MM.1S (cell line): ENCODE data around the gene TTC28.

ENCODE experiments used
- DNase-seq: peaks from one replicate; pipeline ENCODE4 v3.0.0-alpha.2; 2015
- H2AFZ ChIP-seq: fragments of 300-600 bp; sonication (generic); 2 replicates; pipeline ENCODE4 v1.6.0; 2016; ENCODE audit warnings: antibody characterized with exemption, low read length
- H3F3A ChIP-seq: fragments of 300-600 bp; sonication (generic); 2 replicates; pipeline ENCODE4 v1.6.1; 2016; ENCODE audit warnings: mild to moderate bottlenecking, antibody characterized with exemption, low read length, moderate library complexity, mixed read lengths; ENCODE audit not compliant: insufficient read depth
- H3K27ac ChIP-seq: fragments of 300-600 bp; sonication (generic); 2 replicates; pipeline ENCODE4 v1.5.1; 2016; ENCODE audit warnings: mild to moderate bottlenecking, low read length
- H3K27me3 ChIP-seq: fragments of 300-600 bp; sonication (generic); replicated peaks from 2 replicates; pipeline ENCODE4 v1.6.0; 2016; ENCODE audit warnings: low read length; ENCODE audit not compliant: insufficient read depth
- H3K36me3 ChIP-seq: fragments of 300-600 bp; sonication (generic); replicated peaks from 2 replicates; pipeline ENCODE4 v1.6.1; 2016; ENCODE audit warnings: mild to moderate bottlenecking, low read length, mixed read lengths; ENCODE audit not compliant: insufficient read depth
- H3K4me1 ChIP-seq: fragments of 300-600 bp; sonication (generic); 2 replicates; pipeline ENCODE4 v1.6.1; 2016; ENCODE audit warnings: low read length, mixed read lengths
- H3K4me2 ChIP-seq: fragments of 300-600 bp; sonication (generic); 2 replicates; pipeline ENCODE4 v1.6.0; 2016; ENCODE audit warnings: low read depth, low read length
- H3K4me3 ChIP-seq: fragments of 300-600 bp; sonication (generic); 2 replicates; pipeline ENCODE4 v1.5.1; 2016; ENCODE audit warnings: low read length, mixed read lengths
- H3K79me2 ChIP-seq: fragments of 300-600 bp; sonication (generic); 2 replicates; pipeline ENCODE4 v1.6.1; 2016; ENCODE audit warnings: mixed run types, low read length, mixed read lengths
- H3K9ac ChIP-seq: fragments of 300-600 bp; sonication (generic); 2 replicates; pipeline ENCODE4 v1.6.1; 2016; ENCODE audit warnings: low read length, mixed read lengths
- H3K9me2 ChIP-seq: fragments of 300-600 bp; sonication (generic); replicated peaks from 2 replicates; pipeline ENCODE4 v1.6.1; 2016; ENCODE audit warnings: mild to moderate bottlenecking, low read length, mixed read lengths; ENCODE audit not compliant: insufficient read depth
- H3K9me3 ChIP-seq: fragments of 300-600 bp; sonication (generic); replicated peaks from 2 replicates; pipeline ENCODE4 v1.6.1; 2016; ENCODE audit warnings: mild to moderate bottlenecking, low read length, mixed read lengths; ENCODE audit not compliant: insufficient read depth
- H4K20me1 ChIP-seq: fragments of 300-600 bp; sonication (generic); 2 replicates; pipeline ENCODE4 v1.6.1; 2016; ENCODE audit warnings: mild to moderate bottlenecking, low read length, moderate library complexity, mixed read lengths; ENCODE audit not compliant: insufficient read depth
- CTCF ChIP-seq: fragments of 300-600 bp; sonication (generic); IDR thresholded peaks from 2 replicates; pipeline ENCODE4 v1.5.1; 2016; ENCODE audit warnings: antibody characterized with exemption, low read length, mixed read lengths
- EZH2 ChIP-seq: fragments of 300-600 bp; sonication (generic); optimal IDR thresholded peaks from 2 replicates; pipeline ENCODE3; 2017; ENCODE audit warnings: low read depth, mild to moderate bottlenecking, antibody characterized with exemption, low read length, mixed read lengths
- EZH2phosphoT487 ChIP-seq: fragments of 300-600 bp; sonication (generic); IDR thresholded peaks from 2 replicates; pipeline ENCODE4 v1.6.1; 2018; ENCODE audit warnings: antibody characterized with exemption, low read length

Gene TTC28

GRCh38 chr22:28106617-28107016, 573.0 kb downstream of the TTC28 start:
- Histone ChIP-seq H3K4me1 (no peaks in the 10 kb centered on the region), H3K9me2 (no peaks in the 10 kb centered on the region), H3K9me3 (no peaks in the 10 kb centered on the region), H3K36me3 (no peaks in the 10 kb centered on the region), H4K20me1 (no peaks in the 10 kb centered on the region), H3K4me2 (no peak overlapping the region), H3F3A (no peaks in the 10 kb centered on the region), H2AFZ (no peak overlapping the region), H3K9ac (no peak overlapping the region), H3K27ac (no peak overlapping the region), H3K79me2 (no peaks in the 10 kb centered on the region), H3K4me3 (no peak overlapping the region), H3K27me3 (no peaks in the 10 kb centered on the region)
- no peak for TF ChIP-seq EZH2
- no peak for TF ChIP-seq CTCF
- no peak for TF ChIP-seq EZH2phosphoT487
- no peak for DNase-seq

GRCh38 chr22:28105988-28106387, 573.7 kb downstream of the TTC28 start:
- Histone ChIP-seq H3K36me3 (no peaks in the 10 kb centered on the region), H3K27me3 (no peaks in the 10 kb centered on the region), H2AFZ (no peak overlapping the region), H4K20me1 (no peaks in the 10 kb centered on the region), H3K4me1 (no peaks in the 10 kb centered on the region), H3K9me2 (no peaks in the 10 kb centered on the region), H3K9ac (no peak overlapping the region), H3K79me2 (no peaks in the 10 kb centered on the region), H3K4me2 (no peak overlapping the region), H3K9me3 (no peaks in the 10 kb centered on the region), H3F3A (no peaks in the 10 kb centered on the region), H3K4me3 (no peak overlapping the region), H3K27ac (no peak overlapping the region)
- TF ChIP-seq CTCF = no peak
- no peak for TF ChIP-seq EZH2
- no peak for TF ChIP-seq EZH2phosphoT487
- DNase-seq = no peak

GRCh38 chr22:28105413-28105812, 574.2 kb downstream of the TTC28 start:
- Histone ChIP-seq H2AFZ (no peak overlapping the region), H3K9me3 (no peaks in the 10 kb centered on the region), H3K4me1 (no peaks in the 10 kb centered on the region), H3K4me3 (no peak overlapping the region), H3K27ac (no peak overlapping the region), H3K79me2 (no peaks in the 10 kb centered on the region), H3K4me2 (no peak overlapping the region), H3F3A (no peaks in the 10 kb centered on the region), H3K36me3 (no peaks in the 10 kb centered on the region), H3K9ac (no peak overlapping the region), H4K20me1 (no peaks in the 10 kb centered on the region), H3K27me3 (no peaks in the 10 kb centered on the region), H3K9me2 (no peaks in the 10 kb centered on the region)
- no peak for TF ChIP-seq EZH2
- TF ChIP-seq CTCF = no peak
- no peak for TF ChIP-seq EZH2phosphoT487
- DNase-seq = no peak
